ENCODE results near the gene SIM2. TPM values are rescaled to one million over a fixed set of nuclear protein-coding genes. Genes with fewer than 3 reads are reported as not detected.

Gene SIM2
- total RNA-seq, 4 donors from 2014 or later: 0.36 TPM; not detected in 3

DNA sequence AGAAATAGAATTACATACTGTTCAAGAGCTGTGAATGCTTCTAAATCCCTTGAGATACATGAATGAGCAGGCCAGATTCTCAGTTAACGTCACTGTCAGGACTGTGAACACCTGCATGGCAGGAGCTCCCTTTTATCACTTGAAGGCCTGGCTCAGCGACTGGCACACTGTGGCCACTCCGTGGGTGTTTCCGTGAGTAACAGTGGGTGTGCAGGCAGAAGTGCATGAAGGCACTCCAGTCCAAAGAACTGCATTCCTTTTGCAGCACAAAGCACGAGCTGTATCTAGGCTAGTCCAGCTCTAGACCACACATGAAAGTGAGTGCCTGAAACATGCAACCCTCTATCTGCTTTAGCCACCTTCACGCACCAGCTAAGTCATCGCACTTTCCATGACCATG is 9.6 kb upstream of the SIM2 start:
- no peak for DNase-seq (ENCODE audit: low spot score in 2 of 2)
- no peak overlapping the region for H3K4me3 ChIP-seq (ENCODE audit: low read depth, poor library complexity, severe bottlenecking)
- intact Hi-C loops (cut with DNase I; ENCODE audit: low total_unique reads): no loop called here
- TF ChIP-seq POLR2A (IDR thresholded peaks at IDR 0.05): no peak
- TF ChIP-seq, protein P1, sequence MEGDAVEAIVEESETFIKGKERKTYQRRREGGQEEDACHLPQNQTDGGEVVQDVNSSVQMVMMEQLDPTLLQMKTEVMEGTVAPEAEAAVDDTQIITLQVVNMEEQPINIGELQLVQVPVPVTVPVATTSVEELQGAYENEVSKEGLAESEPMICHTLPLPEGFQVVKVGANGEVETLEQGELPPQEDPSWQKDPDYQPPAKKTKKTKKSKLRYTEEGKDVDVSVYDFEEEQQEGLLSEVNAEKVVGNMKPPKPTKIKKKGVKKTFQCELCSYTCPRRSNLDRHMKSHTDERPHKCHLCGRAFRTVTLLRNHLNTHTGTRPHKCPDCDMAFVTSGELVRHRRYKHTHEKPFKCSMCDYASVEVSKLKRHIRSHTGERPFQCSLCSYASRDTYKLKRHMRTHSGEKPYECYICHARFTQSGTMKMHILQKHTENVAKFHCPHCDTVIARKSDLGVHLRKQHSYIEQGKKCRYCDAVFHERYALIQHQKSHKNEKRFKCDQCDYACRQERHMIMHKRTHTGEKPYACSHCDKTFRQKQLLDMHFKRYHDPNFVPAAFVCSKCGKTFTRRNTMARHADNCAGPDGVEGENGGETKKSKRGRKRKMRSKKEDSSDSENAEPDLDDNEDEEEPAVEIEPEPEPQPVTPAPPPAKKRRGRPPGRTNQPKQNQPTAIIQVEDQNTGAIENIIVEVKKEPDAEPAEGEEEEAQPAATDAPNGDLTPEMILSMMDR (IDR thresholded peaks at IDR 0.05): no peak
- WGBS, 2 donors: 84 to 86% methylated on average over 7 of the region's 7 CpGs

DNA sequence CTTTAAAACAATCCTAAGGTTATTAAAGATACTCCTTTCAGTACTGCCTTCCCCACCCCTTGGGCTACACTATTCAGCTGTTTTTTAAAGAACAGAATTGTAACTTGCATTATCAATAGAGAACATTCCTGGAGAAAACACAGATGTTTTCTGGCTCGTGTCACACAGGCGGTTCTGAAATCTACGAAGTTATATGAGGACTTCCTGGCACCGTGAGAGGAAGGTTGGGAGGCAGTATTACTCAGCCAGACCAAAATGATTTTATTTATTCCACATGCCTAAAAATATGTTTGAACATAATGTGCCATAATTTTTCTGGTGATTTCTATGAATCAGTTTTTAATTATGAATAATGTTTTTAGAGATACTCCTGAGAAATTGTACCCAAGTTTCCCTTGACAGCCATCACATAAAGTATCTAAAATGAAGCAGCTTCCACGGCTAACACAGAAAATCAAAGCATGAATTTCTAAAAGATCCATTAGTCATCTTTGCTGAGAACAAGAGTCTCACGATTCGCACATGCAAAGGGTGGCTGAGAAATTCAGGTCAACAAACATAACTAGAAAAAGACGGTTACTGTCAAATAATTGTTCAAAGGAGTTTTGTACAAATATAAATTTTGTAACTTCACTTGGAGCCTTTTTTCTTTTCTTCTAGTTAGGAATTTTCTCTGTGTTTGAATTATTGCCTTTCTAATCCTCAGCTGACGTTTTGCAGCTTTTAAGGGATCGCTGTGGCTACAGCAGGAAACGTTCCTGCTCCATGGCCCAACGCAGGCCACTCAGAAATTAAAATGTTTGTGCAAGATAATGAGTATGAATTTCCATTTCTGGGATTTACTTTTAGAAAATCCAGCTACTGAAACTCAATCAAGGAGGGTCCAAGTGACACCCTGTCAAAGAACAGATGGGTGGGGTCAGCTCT is 8.0 kb upstream of the SIM2 start:
- H3K4me3 ChIP-seq (ENCODE audit: low read depth, poor library complexity, severe bottlenecking): no peak overlapping the region
- intact Hi-C loops (cut with DNase I; ENCODE audit: low total_unique reads): no loop called here
- WGBS, 2 donors: 23% methylated on average over 12 of the region's 12 CpGs
- TF ChIP-seq, protein P1 (IDR thresholded peaks at IDR 0.05): no peak
- TF ChIP-seq POLR2A (IDR thresholded peaks at IDR 0.05): no peak
- no peak for DNase-seq (ENCODE audit: low spot score in 2 of 2)

- H3K4me3 ChIP-seq (ENCODE audit: low read depth, poor library complexity, severe bottlenecking): no peak overlapping the region
- intact Hi-C loops (cut with DNase I; ENCODE audit: low total_unique reads): no loop called here
- TF ChIP-seq POLR2A (IDR thresholded peaks at IDR 0.05): no peak
- TF ChIP-seq, protein P1 (IDR thresholded peaks at IDR 0.05): no peak
- DNase-seq (ENCODE audit: low spot score in 2 of 2): no peak
- 20 to 24% methylated on average over 18 of the region's 18 CpGs for WGBS, 2 donors
Measured at GRCh38 chr21:36691555-36692041, 7.3 kb upstream of the SIM2 start.

GRCh38 chr21:36692114-36692834 is 6.6 kb upstream of the SIM2 start:
- intact Hi-C loops (cut with DNase I; ENCODE audit: low total_unique reads): no loop called here
- WGBS, 2 donors: 11 to 15% methylated on average over 33 to 34 of the region's 34 CpGs
- H3K4me3 ChIP-seq (ENCODE audit: low read depth, poor library complexity, severe bottlenecking): no peak overlapping the region
- no peak for DNase-seq (ENCODE audit: low spot score in 2 of 2)
- no peak for TF ChIP-seq POLR2A (IDR thresholded peaks at IDR 0.05)
- TF ChIP-seq, protein P1 (IDR thresholded peaks at IDR 0.05): no peak

- DNase-seq (ENCODE audit: low spot score in 2 of 2): no peak
- intact Hi-C loops (cut with DNase I; ENCODE audit: low total_unique reads): no loop called here
- TF ChIP-seq POLR2A (IDR thresholded peaks at IDR 0.05): no peak
- TF ChIP-seq, protein P1 (IDR thresholded peaks at IDR 0.05): no peak
- WGBS, 2 donors: 6 to 11% methylated on average over 13 to 28 of the region's 57 CpGs
- no peak overlapping the region for H3K4me3 ChIP-seq (ENCODE audit: low read depth, poor library complexity, severe bottlenecking)
Measured at GRCh38 chr21:36692835-36693488, 6.0 kb upstream of the SIM2 start.

All from lower leg skin (tissue), 4 donors.